ENCODE data around the gene SALL4.
A peak's percentile ranks its signal among the peaks of the same experiment; 100 is the strongest.
"Not testable (repeated sequence)": the region's sequence is repeated elsewhere in the genome, so short reads cannot be mapped to it uniquely, and the experiment has no call there.

Gene SALL4

GRCh38 chr20:51801823-51802123 lies 548 bp downstream of the SALL4 start:
- DNase-seq (ENCODE audit: low read depth), result no peak

GRCh38 chr20:51801122-51801822 lies 1.0 kb downstream of the SALL4 start:
- no peak for DNase-seq (ENCODE audit: low read depth)

- no peak for DNase-seq (ENCODE audit: low read depth)
These were observed 1.5 kb downstream of the SALL4 start for GRCh38 chr20:51800872-51801121.

GRCh38 chr20:51800060-51800871 lies 2.1 kb downstream of the SALL4 start:
- peak; percentile 26 for DNase-seq (ENCODE audit: low read depth)

GRCh38 chr20:51799401-51799860 lies 2.9 kb downstream of the SALL4 start:
- no peak for DNase-seq (ENCODE audit: low read depth)

- DNase-seq (ENCODE audit: low read depth), result no peak
These were observed 4.8 kb downstream of the SALL4 start for GRCh38 chr20:51797357-51798025.

GRCh38 chr20:51796340-51796739 lies 6.0 kb downstream of the SALL4 start:
- DNase-seq (ENCODE audit: low read depth), result no peak

GRCh38 chr20:51792960-51793359 lies 9.4 kb downstream of the SALL4 start:
- no peak for DNase-seq (ENCODE audit: low read depth)

- no peak for DNase-seq (ENCODE audit: low read depth)
These were observed 10.7 kb downstream of the SALL4 start for GRCh38 chr20:51791626-51792025.

GRCh38 chr20:51790256-51790655 lies 12.1 kb downstream of the SALL4 start:
- no peak for DNase-seq (ENCODE audit: low read depth)

GRCh38 chr20:51789434-51789833 lies 12.9 kb downstream of the SALL4 start:
- no peak for DNase-seq (ENCODE audit: low read depth)

GRCh38 chr20:51788822-51789221 lies 13.5 kb downstream of the SALL4 start:
- no peak for DNase-seq (ENCODE audit: low read depth)

- no peak for DNase-seq (ENCODE audit: low read depth)
These were observed 18.0 kb downstream of the SALL4 start for GRCh38 chr20:51784299-51784698.

- not testable (repeated sequence) for DNase-seq (ENCODE audit: low read depth)
These were observed 24.0 kb downstream of the SALL4 start for GRCh38 chr20:51778229-51778759.

- no peak for DNase-seq (ENCODE audit: low read depth)
These were observed 27.1 kb downstream of the SALL4 start for GRCh38 chr20:51775241-51775640.

GRCh38 chr20:51772236-51772635 lies 30.1 kb downstream of the SALL4 start:
- DNase-seq (ENCODE audit: low read depth), result no peak

- no peak for DNase-seq (ENCODE audit: low read depth)
These were observed 32.2 kb downstream of the SALL4 start for GRCh38 chr20:51769976-51770615.

GRCh38 chr20:51768759-51769517 lies 33.4 kb downstream of the SALL4 start:
- no peak for DNase-seq (ENCODE audit: low read depth)

- DNase-seq (ENCODE audit: low read depth), result no peak
These were observed 34.2 kb downstream of the SALL4 start, which contains the start of gene ATP9A for GRCh38 chr20:51767867-51768758. Gene ATP9A, minus strand, starts transcription at chr20:51768390. Its CDS starts 21 bp downstream, at chr20:51768369.

GRCh38 chr20:51766994-51767866 lies 35.1 kb downstream of the SALL4 start:
- no peak for DNase-seq (ENCODE audit: low read depth)

Data from activated T-helper 9 cell treated with anti-CD3 and anti-CD28 coated beads, Interleukin-2, amount 50 U/mL, for 16 hours (primary cell).